GDM1 (cell line): ENCODE results near the gene ANXA1.

Source experiments
- DNase-seq: peaks from one replicate; lab custom pipeline; 2025; lab: John Stamatoyannopoulos, UW

ANXA1 gene

DNA sequence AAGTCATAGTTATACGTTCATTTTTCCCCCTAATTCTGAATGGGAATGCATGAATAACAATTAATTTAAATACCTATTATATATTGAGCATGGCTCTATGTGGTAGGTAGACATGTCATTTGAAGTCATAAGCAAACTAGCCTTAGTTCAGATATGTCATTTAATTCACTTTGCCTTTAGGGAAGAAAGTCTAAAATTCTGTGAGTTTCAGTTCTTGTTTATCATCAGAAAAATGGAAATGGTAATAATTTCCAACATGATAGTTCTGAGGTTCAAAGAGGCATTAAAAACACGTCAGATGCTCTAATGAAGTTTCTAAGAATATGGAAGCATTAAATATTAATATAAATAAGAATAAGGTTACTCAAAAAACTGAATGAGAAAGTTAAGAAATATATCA, 13.1 kb upstream of the ANXA1 start:
- DNase-seq, result no peak

- DNase-seq, result no peak
These were observed 10.4 kb upstream of the ANXA1 start for GRCh38 chr9:73141282-73141681.

- DNase-seq, result peak; percentile 38
These were observed 7.8 kb upstream of the ANXA1 start for GRCh38 chr9:73143711-73144328.

DNA sequence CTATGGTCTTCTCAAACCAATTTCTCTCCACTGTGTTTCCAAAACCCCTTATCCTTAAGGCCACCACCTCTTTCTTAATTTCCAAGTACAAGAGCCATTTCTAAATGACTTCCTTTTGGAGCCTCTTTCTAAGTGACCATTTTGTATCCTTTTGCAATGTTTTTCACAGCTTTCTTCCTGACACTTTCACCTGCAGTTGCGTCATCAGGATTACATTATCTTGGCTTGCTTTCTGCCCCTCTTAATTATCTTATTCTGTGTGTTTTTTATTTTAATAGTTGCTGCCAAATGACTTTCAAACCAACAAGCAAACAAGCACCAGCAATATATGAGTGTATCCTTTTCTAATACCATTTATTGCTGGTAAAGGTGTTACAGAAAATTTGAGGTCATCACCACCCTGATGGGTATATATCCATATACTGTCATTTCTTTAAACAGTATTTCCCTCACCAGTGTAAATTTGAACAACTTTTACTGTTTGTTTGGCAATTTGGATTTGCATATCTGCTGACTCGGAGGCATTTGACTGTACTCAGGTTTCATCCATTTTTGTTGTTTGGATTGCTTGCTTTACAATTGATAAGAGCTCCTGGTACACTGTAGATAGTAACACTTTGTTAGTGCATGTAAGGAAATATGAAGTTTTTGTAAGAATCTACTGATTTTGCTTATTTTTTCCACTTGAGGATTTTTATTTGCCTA, 5.4 kb upstream of the ANXA1 start:
- DNase-seq, result no peak

DNA sequence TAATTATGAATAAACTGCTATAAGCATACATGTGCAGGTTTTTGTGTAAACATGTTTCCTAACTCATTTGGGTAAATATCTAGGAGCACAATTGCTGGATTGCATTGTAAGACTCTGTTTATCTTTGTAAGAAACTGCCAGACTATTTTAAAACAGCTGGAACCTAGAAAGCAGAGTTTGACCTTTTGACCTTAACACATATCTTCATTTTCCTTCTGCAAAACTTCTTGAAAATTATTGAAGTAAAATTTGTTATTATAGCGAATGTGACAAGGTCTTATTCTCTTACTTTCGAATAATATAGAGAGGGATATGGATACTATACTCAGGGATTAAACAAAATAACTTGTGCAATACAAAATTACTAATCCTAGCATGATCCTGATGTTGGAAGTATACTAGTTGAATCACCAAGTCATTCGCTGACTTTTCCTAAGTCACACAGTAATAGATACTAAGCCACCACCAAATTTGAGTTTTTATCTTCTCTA, 3.2 kb upstream of the ANXA1 start:
- no peak for DNase-seq

GRCh38 chr9:73149371-73150067, 2.1 kb upstream of the ANXA1 start:
- peak; percentile 13 for DNase-seq

GRCh38 chr9:73152543-73152844, 829 bp downstream of the ANXA1 start:
- no peak for DNase-seq

DNA sequence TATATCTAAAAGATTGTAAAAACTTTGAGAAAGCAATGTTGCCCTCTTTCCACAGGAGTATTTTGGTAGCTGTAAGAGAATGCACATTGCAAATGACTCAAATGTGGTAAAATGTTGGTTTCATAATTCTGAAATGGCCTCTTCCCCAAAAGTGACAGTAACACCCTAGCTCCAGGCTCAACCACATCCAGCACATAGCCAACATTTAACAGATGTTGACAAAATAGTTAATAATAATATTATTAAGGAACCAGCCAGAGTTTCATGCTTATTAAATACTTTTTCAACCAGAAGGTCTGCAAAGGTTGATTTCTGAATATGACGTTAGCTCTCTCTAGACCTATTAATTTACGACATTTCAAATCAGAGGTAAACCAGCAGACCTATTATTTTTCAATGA, 1.3 kb downstream of the ANXA1 start:
- DNase-seq, result no peak

GRCh38 chr9:73153793-73154227, 2.1 kb downstream of the ANXA1 start:
- no peak for DNase-seq

DNA sequence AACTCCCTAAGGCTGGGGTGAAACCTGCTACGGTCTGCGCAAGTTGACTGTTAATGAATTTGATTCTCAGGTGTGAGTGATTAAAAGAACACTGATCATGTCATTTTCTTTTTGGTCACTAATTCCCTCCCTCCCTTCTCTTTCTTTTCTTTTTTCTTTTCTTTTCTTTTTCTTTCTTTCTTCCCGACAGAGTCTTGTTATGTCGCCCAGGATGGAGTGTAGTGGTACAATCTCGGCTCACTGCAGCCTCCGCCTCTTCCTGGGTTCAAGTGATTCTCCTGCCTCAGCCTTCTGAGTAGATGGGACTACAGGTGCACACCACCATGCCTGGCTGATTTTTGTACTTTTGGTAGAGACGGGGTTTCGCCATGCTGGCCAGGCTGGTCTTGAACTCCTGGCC, 2.6 kb downstream of the ANXA1 start:
- DNase-seq, result no peak

DNA sequence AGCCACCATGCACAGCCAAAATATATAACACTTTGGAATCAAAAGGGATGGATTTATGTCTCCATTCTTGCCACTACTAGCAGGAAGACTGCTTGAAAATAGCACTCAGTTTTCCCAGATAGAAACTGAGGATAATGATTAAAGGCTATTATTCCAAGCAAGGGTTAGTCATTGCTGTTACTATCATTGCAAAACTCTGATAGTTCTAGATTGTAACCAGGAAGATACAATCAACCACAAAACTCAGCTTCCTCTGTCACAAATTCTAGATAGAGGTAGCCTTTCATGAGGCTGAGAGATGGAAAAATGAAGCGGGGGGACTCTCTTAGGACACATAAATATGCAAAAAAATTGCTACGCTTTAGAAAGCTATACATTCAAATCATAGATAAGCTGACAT, 3.1 kb downstream of the ANXA1 start:
- no peak for DNase-seq

DNA sequence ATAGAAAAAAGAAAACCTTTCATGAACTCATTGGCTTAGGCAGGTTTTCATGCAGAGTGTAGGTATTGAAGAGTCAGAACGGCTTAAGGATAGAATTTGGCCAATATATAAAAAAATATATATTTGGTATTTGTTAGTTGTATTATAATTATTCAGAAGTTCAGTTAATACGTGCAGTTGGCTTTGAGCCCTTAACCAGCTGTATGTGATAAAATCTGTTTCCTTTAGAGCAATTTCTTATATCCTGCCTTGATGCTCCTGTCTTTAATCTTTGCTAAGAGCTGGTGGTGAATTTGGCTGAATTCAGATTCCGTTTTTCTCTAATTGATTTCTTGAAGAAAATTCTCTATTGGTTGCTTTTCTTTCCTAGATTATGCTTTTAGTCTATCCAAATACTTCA, 3.7 kb downstream of the ANXA1 start:
- no peak for DNase-seq

- DNase-seq, result no peak
These were observed 4.6 kb downstream of the ANXA1 start for GRCh38 chr9:73155968-73156864.

GRCh38 chr9:73156865-73157187, 5.2 kb downstream of the ANXA1 start:
- DNase-seq, result no peak

DNA sequence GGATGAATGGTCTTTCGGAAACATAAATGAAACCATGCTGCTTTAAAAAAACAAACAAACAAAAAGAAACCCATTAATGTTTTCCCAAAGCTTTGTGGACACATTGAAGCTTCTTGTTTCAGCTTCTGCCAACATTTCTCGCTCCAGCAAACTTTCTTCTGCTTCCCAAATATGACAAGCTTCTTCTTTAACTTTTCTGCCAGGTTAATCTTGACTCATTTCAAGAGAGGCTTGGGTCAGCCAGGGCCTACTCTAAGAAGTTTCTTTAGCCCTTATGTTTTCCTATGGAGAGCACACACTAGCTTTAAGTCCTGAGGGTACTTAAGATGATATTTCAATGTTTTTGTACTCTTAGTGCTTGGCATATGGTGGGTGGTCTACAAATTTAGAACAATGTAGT, 6.1 kb downstream of the ANXA1 start:
- no peak for DNase-seq

DNA sequence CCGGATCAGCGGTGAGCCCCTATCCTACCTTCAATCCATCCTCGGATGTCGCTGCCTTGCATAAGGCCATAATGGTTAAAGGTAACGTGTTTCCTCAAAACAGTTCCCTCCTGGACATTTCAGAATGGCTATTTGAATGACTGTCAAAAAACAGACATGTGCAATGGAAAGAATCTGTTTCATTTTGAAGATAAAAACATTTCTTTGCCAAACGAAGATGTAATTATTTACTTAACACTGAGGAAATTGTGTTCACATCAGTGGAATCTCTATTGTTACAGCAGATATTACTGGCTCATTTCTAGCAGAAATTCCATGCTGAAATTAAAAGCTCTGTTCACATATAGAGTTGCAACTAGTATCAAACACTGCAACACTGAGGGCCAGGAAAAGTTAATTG, 7.1 kb downstream of the ANXA1 start:
- no peak for DNase-seq

GRCh38 chr9:73160868-73161267, 9.2 kb downstream of the ANXA1 start:
- no peak for DNase-seq

DNA sequence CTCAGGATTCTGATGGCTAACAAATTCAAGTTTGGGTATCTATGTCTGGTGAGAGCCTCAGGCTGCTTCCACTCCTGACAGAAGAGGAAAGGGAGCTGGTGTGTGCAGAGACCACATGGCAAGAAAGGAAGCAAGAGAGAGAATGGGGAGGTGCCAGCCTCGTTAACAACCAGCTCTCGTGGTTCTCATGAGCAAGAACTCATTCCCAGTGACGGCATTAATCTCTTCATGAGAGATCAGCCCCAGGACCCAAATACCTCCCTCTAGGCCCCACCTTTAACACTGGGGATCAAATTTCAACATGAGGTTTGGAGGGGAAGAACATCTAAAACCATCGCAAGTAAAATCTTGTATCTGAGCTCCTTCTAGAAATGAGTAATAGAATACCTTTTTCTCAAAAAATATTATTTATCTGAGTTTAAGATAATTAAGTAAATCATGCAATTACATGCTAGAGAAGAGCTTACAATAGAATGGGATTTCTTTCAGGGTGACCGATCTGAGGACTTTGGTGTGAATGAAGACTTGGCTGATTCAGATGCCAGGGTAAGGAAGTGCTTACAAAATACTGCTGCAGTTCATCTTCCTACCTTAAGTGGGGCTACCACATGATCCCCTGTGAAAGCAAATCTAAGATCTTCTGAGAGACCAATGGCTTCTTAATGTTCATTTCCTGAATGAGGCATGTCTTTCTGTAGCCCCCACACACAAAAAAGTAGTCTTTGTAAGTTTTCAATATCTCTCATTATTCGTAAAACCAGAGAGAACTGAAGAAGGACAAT, 11.5 kb downstream of the ANXA1 start:
- DNase-seq, result no peak

- DNase-seq, result no peak
These were observed 14.2 kb downstream of the ANXA1 start for GRCh38 chr9:73165911-73166310.

DNA sequence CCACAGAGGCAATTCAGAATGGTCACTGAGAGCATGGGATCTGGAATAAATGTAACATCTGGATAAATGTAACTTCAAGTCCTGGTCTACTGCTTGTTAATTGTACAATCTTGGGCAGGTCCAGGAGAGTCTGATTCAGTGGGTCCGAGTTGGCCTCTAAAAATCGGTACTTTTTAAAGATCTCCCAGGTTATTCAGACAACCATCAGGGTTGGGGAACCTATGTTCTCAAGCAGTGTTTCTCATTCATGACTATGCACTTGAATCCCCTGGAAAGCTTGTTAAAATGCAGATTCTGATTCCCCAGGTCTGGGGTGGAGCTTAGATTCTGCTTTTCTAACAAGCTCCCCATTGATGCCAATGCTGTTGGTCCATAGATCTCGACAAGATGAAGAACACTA, 14.8 kb downstream of the ANXA1 start:
- DNase-seq, result no peak

- no peak for DNase-seq
These were observed 15.9 kb downstream of the ANXA1 start for GRCh38 chr9:73167614-73168013.
